HUES64 (cell line): Measurements from ENCODE around the gene SCYGR4.

ENCODE experiments used
- H3K27ac ChIP-seq: 2 replicates; pipeline ENCODE4 v1.7.0; 2013; ENCODE audit warnings: low read depth, low read length, inconsistent platforms
- H3K27me3 ChIP-seq: 2 replicates; pipeline ENCODE4 v1.6.1; 2013; ENCODE audit warnings: mild to moderate bottlenecking, low read length; ENCODE audit not compliant: insufficient read depth
- H3K36me3 ChIP-seq: 2 replicates; pipeline ENCODE4 v1.6.1; 2013; ENCODE audit warnings: mild to moderate bottlenecking, low read length; ENCODE audit not compliant: insufficient read depth
- H3K4me1 ChIP-seq: 2 replicates; pipeline ENCODE4 v1.6.1; 2013; ENCODE audit warnings: mild to moderate bottlenecking, low read length, moderate library complexity; ENCODE audit not compliant: insufficient read depth
- H3K4me3 ChIP-seq: 2 replicates; pipeline ENCODE4 v1.5.1; 2013; ENCODE audit warnings: mild to moderate bottlenecking, low read length, moderate library complexity
- H3K9ac ChIP-seq: 2 replicates; pipeline ENCODE4 v1.6.1; 2013; ENCODE audit warnings: mild to moderate bottlenecking, low read depth, low read length
- H3K9me3 ChIP-seq: 2 replicates; pipeline ENCODE4 v1.6.1; 2013; ENCODE audit warnings: low read depth, low read length; ENCODE audit not compliant: insufficient read depth
- WGBS: fragments of 150-250, 120-280 bp; methylation state at CpG from one replicate; pipeline ENCODE4 v1.1.7; 2013; ENCODE audit warnings: missing lambda C conversion rate; 5-methylcytosine and 5-hydroxymethylcytosine counted together

SCYGR4 gene

GRCh38 chr2:227614740-227615139 is 2.6 kb upstream of the SCYGR4 start, which contains the start of gene SCYGR3:
Gene SCYGR3 (minus strand): TSS chr2:227614840. CDS start chr2:227614840, 0 bp downstream.
- WGBS = no CpG with 5 or more reads among the region's 4 CpGs
- Histone ChIP-seq H3K36me3 (no peaks in the 10 kb centered on the region), H3K9me3 (no peaks in the 10 kb centered on the region), H3K27me3 (no peaks in the 10 kb centered on the region), H3K4me1 (peaks cover 10% of the 10 kb centered on the region; the same call in 1 of the 2 replicates), H3K27ac (no peak within 1 kb of the TSS), H3K4me3 (no peak within 1 kb of the TSS), H3K9ac (no peak within 1 kb of the TSS)

GRCh38 chr2:227615181-227615580 is 2.1 kb upstream of the SCYGR4 start:
- Histone ChIP-seq H3K4me3 (no peak overlapping the region), H3K9ac (no peak overlapping the region), H3K4me1 (peaks cover 10% of the 10 kb centered on the region; the same call in 1 of the 2 replicates), H3K36me3 (no peaks in the 10 kb centered on the region), H3K9me3 (no peaks in the 10 kb centered on the region), H3K27ac (no peak overlapping the region), H3K27me3 (no peaks in the 10 kb centered on the region)
- WGBS = 93% methylated on average over 4 of the region's 4 CpGs

GRCh38 chr2:227615906-227616305 is 1.4 kb upstream of the SCYGR4 start:
- Histone ChIP-seq H3K27ac (no peak overlapping the region), H3K27me3 (no peaks in the 10 kb centered on the region), H3K9ac (no peak overlapping the region), H3K4me1 (peaks cover 10% of the 10 kb centered on the region; the same call in 1 of the 2 replicates), H3K9me3 (no peaks in the 10 kb centered on the region), H3K4me3 (no peak overlapping the region), H3K36me3 (no peaks in the 10 kb centered on the region)
- WGBS = 83% methylated on average over 5 of the region's 5 CpGs

GRCh38 chr2:227616631-227617030 is 667 bp upstream of the SCYGR4 start:
- no peak overlapping the region for H3K9ac ChIP-seq
- no peaks in the 10 kb centered on the region for H3K27me3 ChIP-seq
- 7% methylated on average over 3 of the region's 4 CpGs for WGBS
- H3K36me3 ChIP-seq = no peaks in the 10 kb centered on the region
- no peaks in the 10 kb centered on the region for H3K9me3 ChIP-seq
- H3K27ac ChIP-seq = no peak overlapping the region
- peaks cover 10% of the 10 kb centered on the region; the same call in 1 of the 2 replicates for H3K4me1 ChIP-seq
- no peak overlapping the region for H3K4me3 ChIP-seq

GRCh38 chr2:227623226-227623625 is 5.9 kb downstream of the SCYGR4 start:
- Histone ChIP-seq H3K9me3 (0 out of 2 replicates have a peak, but pooled peaks cover 4% of the 10 kb centered on the region), H3K36me3 (no peaks in the 10 kb centered on the region), H3K9ac (no peak overlapping the region), H3K4me1 (no peaks in the 10 kb centered on the region), H3K4me3 (no peak overlapping the region), H3K27me3 (no peaks in the 10 kb centered on the region), H3K27ac (no peak overlapping the region)

GRCh38 chr2:227625420-227625819 is 8.1 kb downstream of the SCYGR4 start:
- H3K27ac ChIP-seq = no peak overlapping the region
- no peaks in the 10 kb centered on the region for H3K27me3 ChIP-seq
- H3K4me1 ChIP-seq = no peaks in the 10 kb centered on the region
- no CpG with 5 or more reads among the region's 2 CpGs for WGBS
- 0 out of 2 replicates have a peak, but pooled peaks cover 4% of the 10 kb centered on the region for H3K9me3 ChIP-seq
- H3K4me3 ChIP-seq = no peak overlapping the region
- no peak overlapping the region for H3K9ac ChIP-seq
- H3K36me3 ChIP-seq = no peaks in the 10 kb centered on the region

GRCh38 chr2:227626580-227627151 is 9.4 kb downstream of the SCYGR4 start:
- Histone ChIP-seq H3K36me3 (no peaks in the 10 kb centered on the region), H3K9me3 (0 out of 2 replicates have a peak, but pooled peaks cover 4% of the 10 kb centered on the region), H3K9ac (no peak overlapping the region), H3K4me3 (no peak overlapping the region), H3K4me1 (no peaks in the 10 kb centered on the region), H3K27me3 (no peaks in the 10 kb centered on the region), H3K27ac (no peak overlapping the region)
- 91% methylated on average over 10 of the region's 10 CpGs for WGBS

- Histone ChIP-seq H3K9ac (no peak overlapping the region), H3K4me1 (no peaks in the 10 kb centered on the region), H3K9me3 (0 out of 2 replicates have a peak, but pooled peaks cover under 1% of the 10 kb centered on the region), H3K27ac (no peak overlapping the region), H3K36me3 (no peaks in the 10 kb centered on the region), H3K4me3 (no peak overlapping the region), H3K27me3 (no peaks in the 10 kb centered on the region)
- 70% methylated on average over 3 of the region's 3 CpGs for WGBS
Measured at GRCh38 chr2:227627769-227628168, 10.5 kb downstream of the SCYGR4 start.

GRCh38 chr2:227629435-227629834 is 12.1 kb downstream of the SCYGR4 start:
- Histone ChIP-seq H3K27me3 (no peaks in the 10 kb centered on the region), H3K4me3 (no peak overlapping the region), H3K9ac (no peak overlapping the region), H3K4me1 (no peaks in the 10 kb centered on the region), H3K36me3 (no peaks in the 10 kb centered on the region), H3K27ac (no peak overlapping the region), H3K9me3 (no peaks in the 10 kb centered on the region)
- WGBS = 86% methylated on average over 7 of the region's 7 CpGs

GRCh38 chr2:227630322-227630721 is 13.0 kb downstream of the SCYGR4 start:
- Histone ChIP-seq H3K9ac (no peak overlapping the region), H3K27ac (no peak overlapping the region), H3K27me3 (no peaks in the 10 kb centered on the region), H3K9me3 (no peaks in the 10 kb centered on the region), H3K4me3 (no peak overlapping the region), H3K36me3 (no peaks in the 10 kb centered on the region), H3K4me1 (no peaks in the 10 kb centered on the region)
- WGBS = 97% methylated on average over 3 of the region's 3 CpGs

- 91% methylated on average over 5 of the region's 6 CpGs for WGBS
- no peaks in the 10 kb centered on the region for H3K4me1 ChIP-seq
- no peaks in the 10 kb centered on the region for H3K36me3 ChIP-seq
- H3K4me3 ChIP-seq = no peak overlapping the region
- no peak overlapping the region for H3K27ac ChIP-seq
- no peaks in the 10 kb centered on the region for H3K9me3 ChIP-seq
- no peak overlapping the region for H3K9ac ChIP-seq
- H3K27me3 ChIP-seq = no peaks in the 10 kb centered on the region
Measured at GRCh38 chr2:227632827-227633226, 15.5 kb downstream of the SCYGR4 start.

- Histone ChIP-seq H3K36me3 (no peaks in the 10 kb centered on the region), H3K27me3 (no peaks in the 10 kb centered on the region), H3K4me1 (no peaks in the 10 kb centered on the region), H3K4me3 (no peak overlapping the region), H3K9me3 (no peaks in the 10 kb centered on the region), H3K9ac (no peak overlapping the region), H3K27ac (no peak overlapping the region)
- 93% methylated on average over 3 of the region's 3 CpGs for WGBS
Measured at GRCh38 chr2:227634201-227634600, 16.9 kb downstream of the SCYGR4 start.
